Measurements from ENCODE around the gene HIGD2A.

- TF ChIP-seq EZH2 (IDR thresholded peaks at IDR 0.05) (no peak), POLR2AphosphoS5 (IDR thresholded peaks at IDR 0.05; ENCODE audit: borderline replicate concordance, low read depth, low read length) (no peak)
These were observed 28.9 kb upstream of the HIGD2A start for GRCh38 chr5:176359658-176360057.
